Measurements from ENCODE around the gene SRGN. TPM values are rescaled to one million over a fixed set of nuclear protein-coding genes. Genes with fewer than 3 reads are reported as not detected.

The SRGN gene
- total and polyA plus RNA-seq, 11 donors: 28.8 to 214 (median 54.7) TPM

DNA sequence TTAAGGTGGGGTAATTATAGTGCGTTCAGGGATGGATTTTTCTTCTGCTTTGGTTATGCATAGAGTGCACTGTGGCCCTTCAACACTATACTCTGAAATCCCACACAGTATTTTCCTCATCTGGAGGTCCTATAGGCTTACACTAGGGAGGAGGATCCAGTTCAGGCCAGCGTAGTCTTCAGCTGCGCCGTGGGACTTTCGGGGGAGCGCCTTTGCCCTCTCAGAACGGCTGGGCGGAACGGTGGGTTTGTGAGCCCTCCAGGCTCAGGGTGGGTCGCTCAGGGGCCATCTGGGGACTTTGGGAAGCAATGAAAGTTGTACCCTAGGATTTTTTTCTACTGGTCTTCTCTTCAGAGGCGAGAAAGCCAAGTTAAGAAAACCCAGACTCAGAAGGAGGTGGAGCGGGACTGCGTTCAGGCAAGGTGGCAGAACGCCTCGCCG is 35.4 kb downstream of the SRGN start:
- peak; percentile 34 to 51 (median 46) for ATAC-seq
- DNase-seq: no peak
- no peaks in the 10 kb centered on the region for H3K36me3 ChIP-seq
- H3K4me1 ChIP-seq: peaks cover 0 to 36% (median 16%) of the 10 kb centered on the region in 12 donors
- no peaks in the 10 kb centered on the region for H3K27me3 ChIP-seq
- intact Hi-C loops (cut with DNase I): loop anchor here in 2 of 10 donors (5.0 kb wide), 2 partner anchors 116 to 121 kb away; no protein-coding TSS in a partner anchor
- TF ChIP-seq, protein P1, sequence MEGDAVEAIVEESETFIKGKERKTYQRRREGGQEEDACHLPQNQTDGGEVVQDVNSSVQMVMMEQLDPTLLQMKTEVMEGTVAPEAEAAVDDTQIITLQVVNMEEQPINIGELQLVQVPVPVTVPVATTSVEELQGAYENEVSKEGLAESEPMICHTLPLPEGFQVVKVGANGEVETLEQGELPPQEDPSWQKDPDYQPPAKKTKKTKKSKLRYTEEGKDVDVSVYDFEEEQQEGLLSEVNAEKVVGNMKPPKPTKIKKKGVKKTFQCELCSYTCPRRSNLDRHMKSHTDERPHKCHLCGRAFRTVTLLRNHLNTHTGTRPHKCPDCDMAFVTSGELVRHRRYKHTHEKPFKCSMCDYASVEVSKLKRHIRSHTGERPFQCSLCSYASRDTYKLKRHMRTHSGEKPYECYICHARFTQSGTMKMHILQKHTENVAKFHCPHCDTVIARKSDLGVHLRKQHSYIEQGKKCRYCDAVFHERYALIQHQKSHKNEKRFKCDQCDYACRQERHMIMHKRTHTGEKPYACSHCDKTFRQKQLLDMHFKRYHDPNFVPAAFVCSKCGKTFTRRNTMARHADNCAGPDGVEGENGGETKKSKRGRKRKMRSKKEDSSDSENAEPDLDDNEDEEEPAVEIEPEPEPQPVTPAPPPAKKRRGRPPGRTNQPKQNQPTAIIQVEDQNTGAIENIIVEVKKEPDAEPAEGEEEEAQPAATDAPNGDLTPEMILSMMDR (IDR thresholded peaks at IDR 0.05): peak in 2 of 12 donors; percentile 21 to 36
- no peak for TF ChIP-seq POLR2A (IDR thresholded peaks at IDR 0.05)
- WGBS, 4 donors: 1% methylated on average over 16 of the region's 16 CpGs
- peak overlapping the region; percentile 91 to 99 (median 96) for H3K27ac ChIP-seq
- peak overlapping the region; percentile 39 to 100 (median 96) for H3K4me3 ChIP-seq
- no peaks in the 10 kb centered on the region for H3K9me3 ChIP-seq

DNA sequence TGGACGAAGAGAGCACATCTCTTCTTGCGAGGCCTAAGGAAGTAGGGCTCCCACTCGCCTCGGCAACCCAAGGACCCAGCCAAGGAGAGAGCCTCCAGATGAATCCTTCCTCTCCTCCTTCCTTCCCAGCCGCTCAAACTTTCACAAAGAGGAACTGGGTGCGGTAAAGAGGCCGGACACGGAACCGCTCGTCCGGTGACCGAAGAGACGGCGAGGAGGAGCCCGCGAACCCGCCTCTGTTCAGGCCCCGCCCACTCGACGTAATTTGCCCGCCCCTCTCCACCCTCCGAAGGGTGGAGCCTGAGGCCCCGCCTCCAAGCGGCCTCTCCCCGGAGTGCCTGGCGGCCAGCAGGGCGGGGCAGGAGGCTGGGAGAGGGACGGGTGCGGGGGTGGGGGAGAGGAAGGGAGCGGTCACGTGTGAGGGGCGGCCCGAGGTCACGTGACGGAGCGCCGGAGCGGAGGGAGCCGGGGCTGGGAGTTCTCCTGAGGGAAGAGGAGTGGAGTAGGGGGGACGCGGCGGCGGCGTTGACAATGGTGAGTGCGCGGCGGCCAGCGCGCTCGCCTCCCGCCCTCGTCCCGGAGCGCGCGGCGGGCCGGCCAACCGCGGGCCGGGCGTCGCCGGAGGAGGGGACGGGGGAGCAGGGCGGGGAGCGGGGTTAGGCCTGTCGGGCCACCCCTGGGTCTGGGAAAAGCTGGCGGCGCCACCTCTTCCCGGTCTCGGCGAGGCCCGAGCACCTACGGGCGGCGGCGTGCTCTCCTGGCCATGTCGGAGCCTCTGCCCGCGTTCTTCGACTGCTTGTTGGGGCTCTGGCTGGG is 36.1 kb downstream of the SRGN start, which contains the start of gene VPS26A:
TSS of gene VPS26A (plus strand) at position 432 of the 816 bp plus-strand sequence. CDS start at position 532, 100 bp downstream.
- Histone ChIP-seq H3K36me3 (no peaks in the 10 kb centered on the region), H3K4me1 (peaks cover 0 to 38% (median 16%) of the 10 kb centered on the region in 12 donors), H3K27ac (peak within 1 kb of the TSS; percentile 91 to 99 (median 96)), H3K27me3 (no peaks in the 10 kb centered on the region), H3K9me3 (no peaks in the 10 kb centered on the region), H3K4me3 (peak within 1 kb of the TSS; percentile 50 to 100 (median 96))
- peak; percentile 99 to 100 (median 99) for DNase-seq
- 0 to 1% (median 1%) methylated on average over 26 to 82 of the region's 82 CpGs for WGBS, 4 donors
- intact Hi-C loops (cut with DNase I): loop anchor here in 4 of 10 donors (1.0 to 5.0 kb wide), 5 partner anchors 31 to 122 kb away; partner anchors contain the start of gene SUPV3L1 (in 1 of the 4)
- ATAC-seq: peak; percentile 98 to 99 (median 99)
- TF ChIP-seq POLR2A (IDR thresholded peaks at IDR 0.05): peak; percentile 80 to 95
- TF ChIP-seq, protein P1 (IDR thresholded peaks at IDR 0.05): peak in 7 of 12 donors; percentile 10 to 59 (median 36)

DNA sequence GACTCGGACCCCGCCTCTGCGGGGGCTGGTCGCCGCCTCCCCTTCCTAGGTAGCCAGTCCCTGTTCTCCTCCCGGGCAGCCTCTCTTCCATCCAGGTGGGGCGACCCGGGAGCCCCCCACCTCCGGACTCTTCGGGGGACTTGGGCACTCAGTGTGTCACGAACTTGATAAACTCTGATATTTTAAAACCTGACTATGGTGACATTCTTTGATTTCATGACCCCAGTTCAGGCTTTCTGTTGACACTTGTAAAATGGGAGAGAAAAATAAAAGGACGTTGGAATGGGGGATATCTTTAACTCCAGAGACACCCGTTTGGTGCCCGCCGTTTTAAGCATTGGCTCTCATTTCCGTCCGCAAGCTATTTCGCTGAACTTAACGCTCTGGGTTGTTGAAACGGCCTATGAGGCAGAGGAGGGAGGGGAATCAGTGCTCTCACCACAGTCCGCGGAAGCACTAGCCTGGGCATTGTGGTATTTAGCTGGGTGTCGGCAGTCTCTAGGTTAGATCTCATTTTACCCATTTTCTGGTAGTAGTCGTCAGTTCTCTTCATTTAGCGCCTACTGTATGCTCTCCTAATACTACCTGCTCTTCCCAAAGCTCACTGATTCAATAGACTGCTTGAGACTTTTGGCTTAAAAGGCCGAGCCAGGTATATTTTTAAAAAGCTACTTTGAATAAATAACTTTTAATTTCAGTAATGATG is 36.8 kb downstream of the SRGN start:
- TF ChIP-seq, protein P1 (IDR thresholded peaks at IDR 0.05): no peak
- TF ChIP-seq POLR2A (IDR thresholded peaks at IDR 0.05): no peak
- intact Hi-C loops (cut with DNase I): loop anchor here in 4 of 10 donors (1.0 to 5.0 kb wide), 5 partner anchors 31 to 122 kb away; partner anchors contain the start of gene SUPV3L1 (in 1 of the 4)
- 0 to 1% (median 1%) methylated on average over 26 of the region's 26 CpGs for WGBS, 4 donors

More for the DNA sequence above, 36.8 kb downstream of the SRGN start:
- Histone ChIP-seq H3K36me3 (no peaks in the 10 kb centered on the region), H3K9me3 (no peaks in the 10 kb centered on the region), H3K27ac (peak overlapping the region; percentile 88 to 99 (median 96)), H3K4me3 (peak overlapping the region; percentile 50 to 100 (median 96)), H3K27me3 (no peaks in the 10 kb centered on the region), H3K4me1 (peaks cover 0 to 46% (median 17%) of the 10 kb centered on the region in 12 donors)
- DNase-seq (peak in 4 of 5 donors; percentile 32 to 63 (median 48)), ATAC-seq (peak in 2 of 4 donors; percentile 12 to 39)

Measured in heart left ventricle (tissue), 16 donors.